OCI-LY3 (cell line): Measurements from ENCODE around the gene EPHA10.

Experiments
- H2AFZ ChIP-seq: fragments of 200-600, 300-600 bp; shearing (Covaris generic); 2 replicates; pipeline ENCODE4 v1.6.0; 2014; ENCODE audit warnings: antibody characterized with exemption, low read depth, low read length
- H3K27ac ChIP-seq: fragments of 200-600, 300-600 bp; sonication (generic); 2 replicates; pipeline ENCODE4 v1.5.1; 2014; ENCODE audit warnings: mild to moderate bottlenecking, low read length, moderate library complexity, mixed read lengths
- H3K27me3 ChIP-seq: fragments of 200-600, 300-600 bp; sonication (generic); 2 replicates; pipeline ENCODE4 v1.6.1; 2014; ENCODE audit warnings: low read depth, low read length, mixed read lengths
- H3K36me3 ChIP-seq: fragments of 200-600, 300-600 bp; sonication (generic); replicated peaks from 2 replicates; pipeline ENCODE3; 2014; ENCODE audit warnings: low read depth, low read length, mixed read lengths
- H3K4me1 ChIP-seq: fragments of 300-600, 200-600 bp; sonication (generic); 2 replicates; pipeline ENCODE4 v1.6.1; 2014; ENCODE audit warnings: low read length, mixed read lengths
- H3K4me2 ChIP-seq: fragments of 200-600, 300-600 bp; sonication (generic); 2 replicates; pipeline ENCODE4 v1.6.1; 2014; ENCODE audit warnings: low read length, mixed read lengths
- H3K4me3 ChIP-seq: fragments of 300-600, 200-600 bp; sonication (generic); 2 replicates; pipeline ENCODE4 v1.5.1; 2014; ENCODE audit warnings: antibody characterized with exemption, mild to moderate bottlenecking, low read length, moderate library complexity
- H3K79me2 ChIP-seq: fragments of 300-600, 200-600 bp; shearing (Covaris generic); 2 replicates; pipeline ENCODE4 v1.6.1; 2014; ENCODE audit warnings: mild to moderate bottlenecking, low read length, mixed read lengths
- H3K9ac ChIP-seq: fragments of 300-600, 200-600 bp; shearing (Covaris generic); 2 replicates; pipeline ENCODE4 v1.6.0; 2014; ENCODE audit warnings: mild to moderate bottlenecking, low read length, moderate library complexity
- H3K9me3 ChIP-seq: fragments of 200-600, 300-600 bp; shearing (Covaris generic); 2 replicates; pipeline ENCODE4 v1.6.1; 2014; ENCODE audit warnings: low read length, mixed read lengths; ENCODE audit not compliant: insufficient read depth
- H4K20me1 ChIP-seq: fragments of 200-600, 300-600 bp; sonication (generic); 2 replicates; pipeline ENCODE4 v1.6.1; 2016; ENCODE audit warnings: low read length, mixed read lengths; ENCODE audit not compliant: insufficient read depth
- CTCF ChIP-seq: fragments of 200-600, 300-600 bp; sonication (generic); IDR thresholded peaks from 2 replicates; pipeline ENCODE4 v1.5.1; 2014; ENCODE audit warnings: antibody characterized with exemption, low read length, low read depth
- EZH2phosphoT487 ChIP-seq: fragments of 200-600 bp; shearing (Covaris generic); IDR thresholded peaks from 2 replicates; pipeline ENCODE4 v1.6.1; 2018; ENCODE audit warnings: antibody characterized with exemption, mixed run types, low read depth

EPHA10 gene

GRCh38 chr1:37672136-37672870 lies 92.6 kb downstream of the EPHA10 start:
- Histone ChIP-seq H3K36me3 (no peaks in the 10 kb centered on the region), H3K27me3 (no peaks in the 10 kb centered on the region), H3K79me2 (no peaks in the 10 kb centered on the region), H4K20me1 (no peaks in the 10 kb centered on the region), H3K27ac (no peak overlapping the region), H2AFZ (no peak overlapping the region), H3K9ac (no peak overlapping the region), H3K4me2 (no peak overlapping the region), H3K9me3 (no peaks in the 10 kb centered on the region), H3K4me3 (no peak overlapping the region), H3K4me1 (peaks cover 29% of the 10 kb centered on the region)
- no peak for TF ChIP-seq EZH2phosphoT487
- TF ChIP-seq CTCF, result no peak

- Histone ChIP-seq H3K27me3 (no peaks in the 10 kb centered on the region), H3K9ac (no peak overlapping the region), H3K79me2 (no peaks in the 10 kb centered on the region)
Measured at GRCh38 chr1:37671261-37671660, 93.7 kb downstream of the EPHA10 start.

GRCh38 chr1:37670133-37670532 lies 94.8 kb downstream of the EPHA10 start:
- H3K27ac ChIP-seq, result no peak overlapping the region
- H3K4me2 ChIP-seq, result no peak overlapping the region
- no peak overlapping the region for H2AFZ ChIP-seq
- no peaks in the 10 kb centered on the region for H4K20me1 ChIP-seq
- TF ChIP-seq EZH2phosphoT487 (no peak), CTCF (no peak)
- H3K9ac ChIP-seq, result no peak overlapping the region
- no peaks in the 10 kb centered on the region for H3K79me2 ChIP-seq
- H3K4me1 ChIP-seq, result peaks cover 8% of the 10 kb centered on the region
- H3K4me3 ChIP-seq, result no peak overlapping the region
- H3K9me3 ChIP-seq, result no peaks in the 10 kb centered on the region
- H3K27me3 ChIP-seq, result no peaks in the 10 kb centered on the region
- no peaks in the 10 kb centered on the region for H3K36me3 ChIP-seq

More at GRCh38 chr1:37671261-37671660, 93.7 kb downstream of the EPHA10 start:
- Histone ChIP-seq H3K36me3 (no peaks in the 10 kb centered on the region), H2AFZ (no peak overlapping the region), H3K4me3 (no peak overlapping the region), H3K9me3 (no peaks in the 10 kb centered on the region), H4K20me1 (no peaks in the 10 kb centered on the region), H3K4me2 (no peak overlapping the region), H3K4me1 (peaks cover 19% of the 10 kb centered on the region), H3K27ac (no peak overlapping the region)
- TF ChIP-seq CTCF (no peak), EZH2phosphoT487 (no peak)

GRCh38 chr1:37667023-37667671 lies 97.8 kb downstream of the EPHA10 start:
- Histone ChIP-seq H3K4me3 (no peak overlapping the region), H3K27me3 (no peaks in the 10 kb centered on the region), H2AFZ (no peak overlapping the region), H3K36me3 (no peaks in the 10 kb centered on the region), H3K79me2 (no peaks in the 10 kb centered on the region), H3K4me2 (no peak overlapping the region), H3K27ac (no peak overlapping the region), H3K9me3 (no peaks in the 10 kb centered on the region), H3K9ac (no peak overlapping the region), H3K4me1 (peaks cover 4% of the 10 kb centered on the region), H4K20me1 (no peaks in the 10 kb centered on the region)
- no peak for TF ChIP-seq CTCF
- no peak for TF ChIP-seq EZH2phosphoT487
